ENCODE results near the gene STK32C. TPM values are rescaled to one million over a fixed set of nuclear protein-coding genes. Genes with fewer than 3 reads are reported as not detected.

Gene STK32C
- total and polyA plus RNA-seq, 10 donors: 9.6 to 27.8 (median 15.7) TPM

GRCh38 chr10:132192076-132192975 is 115.4 kb downstream of the STK32C start:
- H3K9me3 ChIP-seq: no peaks in the 10 kb centered on the region
- whole genome bisulfite sequencing, 5 donors: 84 to 89% (median 88%) methylated on average over 27 to 28 of the region's 28 CpGs
- no peaks in the 10 kb centered on the region for H3K36me3 ChIP-seq
- no peak for TF ChIP-seq POLR2AphosphoS5 (IDR thresholded peaks at IDR 0.05)
- DNase-seq: peak; percentile 54
- intact Hi-C loops (cut with DNase I; ENCODE audit: low total_unique reads): no loop called here
- peaks cover 0 to 11% (median 8%) of the 10 kb centered on the region in 6 donors for H3K4me1 ChIP-seq
- no peak overlapping the region for H3K4me3 ChIP-seq
- no peak overlapping the region for H3K27ac ChIP-seq
- H3K27me3 ChIP-seq (replicated peaks in 1 of 7): peaks cover 9 to 39% (median 27%) of the 10 kb centered on the region in 7 donors

GRCh38 chr10:132189810-132190422 is 117.8 kb downstream of the STK32C start:
- Histone ChIP-seq H3K27me3 (replicated peaks in 1 of 7) (peaks cover 15 to 56% (median 51%) of the 10 kb centered on the region in 7 donors), H3K4me3 (no peak overlapping the region), H3K27ac (no peak overlapping the region), H3K9me3 (no peaks in the 10 kb centered on the region), H3K36me3 (no peaks in the 10 kb centered on the region), H3K4me1 (peaks cover 9 to 31% (median 27%) of the 10 kb centered on the region in 6 donors)
- TF ChIP-seq CTCF (IDR thresholded peaks at IDR 0.05 in 8 of 11, conservative IDR thresholded peaks at IDR 0.05 in 3 of 11) (no peak), POLR2AphosphoS5 (IDR thresholded peaks at IDR 0.05) (no peak)
- WGBS, 5 donors: 83 to 93% (median 90%) methylated on average over 13 to 17 of the region's 17 CpGs
- intact Hi-C loops (cut with DNase I; ENCODE audit: low total_unique reads): no loop called here
- no peak for DNase-seq

DNA sequence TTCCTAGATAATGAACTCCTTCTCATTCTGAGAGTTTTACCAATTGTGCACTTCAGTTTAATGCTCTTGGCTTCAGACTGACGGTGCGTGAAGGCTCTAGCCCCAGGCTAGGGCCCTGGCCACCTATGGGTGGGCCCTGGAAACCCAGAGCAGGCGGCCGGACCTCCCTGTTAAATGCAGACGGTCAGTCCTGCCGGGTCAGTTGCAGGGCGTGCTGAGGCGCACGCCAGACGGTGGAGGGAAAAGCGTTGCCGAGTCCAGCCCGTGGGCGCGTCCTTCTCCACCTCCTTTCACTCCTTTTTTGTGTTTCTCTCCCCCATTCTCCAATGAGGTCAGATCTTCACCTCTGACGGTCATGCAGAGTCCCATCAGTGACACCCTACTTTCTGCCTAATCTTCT is 118.7 kb downstream of the STK32C start:
- no peaks in the 10 kb centered on the region for H3K36me3 ChIP-seq
- TF ChIP-seq POLR2AphosphoS5 (IDR thresholded peaks at IDR 0.05) (no peak), CTCF (IDR thresholded peaks at IDR 0.05 in 8 of 11, conservative IDR thresholded peaks at IDR 0.05 in 3 of 11) (no peak), POLR2A (IDR thresholded peaks at IDR 0.05) (no peak)
- DNase-seq: no peak
- H3K27ac ChIP-seq: no peak overlapping the region
- intact Hi-C loops (cut with DNase I; ENCODE audit: low total_unique reads): no loop called here
- peaks cover 9 to 31% (median 27%) of the 10 kb centered on the region in 6 donors for H3K4me1 ChIP-seq
- H3K4me3 ChIP-seq: no peak overlapping the region
- peaks cover 15 to 63% (median 55%) of the 10 kb centered on the region in 7 donors for H3K27me3 ChIP-seq (replicated peaks in 1 of 7)
- no peaks in the 10 kb centered on the region for H3K9me3 ChIP-seq
- 89 to 94% (median 90%) methylated on average over 16 of the region's 16 CpGs for WGBS, 5 donors

DNA sequence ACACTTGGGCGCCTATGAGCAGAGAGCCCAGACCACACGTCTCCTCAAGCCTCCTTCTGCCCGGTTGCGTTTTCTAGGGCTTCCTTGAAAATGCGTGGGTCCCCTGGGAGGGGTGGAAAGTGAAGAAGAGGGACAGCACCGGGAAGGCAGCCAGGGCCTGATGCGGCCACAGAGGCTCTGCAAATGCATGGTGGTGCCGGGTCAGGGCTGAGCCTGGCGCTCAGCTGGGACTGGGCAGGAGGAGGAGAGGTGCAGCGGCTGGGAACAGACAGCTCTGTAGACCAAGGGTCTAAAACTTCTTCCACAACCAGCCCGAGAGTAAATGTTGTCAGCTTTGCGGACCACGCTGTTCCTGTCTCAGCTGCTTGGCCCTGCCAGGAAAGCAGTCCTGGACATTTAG is 119.4 kb downstream of the STK32C start:
- intact Hi-C loops (cut with DNase I; ENCODE audit: low total_unique reads): no loop called here
- H3K27ac ChIP-seq: no peak overlapping the region
- TF ChIP-seq POLR2A (IDR thresholded peaks at IDR 0.05) (no peak), CTCF (IDR thresholded peaks at IDR 0.05 in 8 of 11, conservative IDR thresholded peaks at IDR 0.05 in 3 of 11) (no peak), POLR2AphosphoS5 (IDR thresholded peaks at IDR 0.05) (no peak)
- 52 to 62% (median 60%) methylated on average over 12 to 13 of the region's 13 CpGs for WGBS, 5 donors
- H3K4me1 ChIP-seq: peaks cover 9 to 31% (median 27%) of the 10 kb centered on the region in 6 donors
- no peaks in the 10 kb centered on the region for H3K9me3 ChIP-seq
- peaks cover 15 to 68% (median 55%) of the 10 kb centered on the region in 7 donors for H3K27me3 ChIP-seq (replicated peaks in 1 of 7)
- no peak overlapping the region for H3K4me3 ChIP-seq
- no peak for DNase-seq
- H3K36me3 ChIP-seq: no peaks in the 10 kb centered on the region

Measured in spleen (tissue), 11 donors.